Measurements from ENCODE around the gene SIDT2.
"Not testable (repeated sequence)": the region's sequence is repeated elsewhere in the genome, so short reads cannot be mapped to it uniquely, and the experiment has no call there.

Gene SIDT2

GRCh38 chr11:117178210-117179034, at the start of gene SIDT2:
TSS of gene SIDT2 (plus strand) at chr11:117178743. CDS start at chr11:117179264, 521 bp downstream.
- DNase-seq: peak; percentile 65 to 79

DNA sequence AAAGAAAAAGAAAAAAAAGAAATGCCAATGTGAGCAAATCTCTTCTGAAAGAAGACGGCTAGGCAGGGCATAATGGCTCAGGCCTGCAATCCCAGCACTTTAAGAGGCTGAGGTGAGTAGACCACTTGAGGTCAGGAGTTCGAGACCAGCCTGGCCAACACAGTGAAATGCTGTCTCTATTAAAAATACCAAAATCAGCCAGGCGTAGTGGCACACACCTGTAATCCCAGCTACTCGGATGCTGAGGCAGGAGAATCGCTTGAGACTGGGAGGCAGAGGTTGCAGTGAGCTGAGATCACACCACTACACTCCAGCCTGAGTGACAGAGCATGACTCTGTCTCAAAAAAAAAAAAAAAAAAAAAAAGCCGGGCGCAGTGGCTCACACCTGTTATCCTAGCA, 48.1 kb upstream of the SIDT2 start:
- DNase-seq: not testable (repeated sequence)

DNA sequence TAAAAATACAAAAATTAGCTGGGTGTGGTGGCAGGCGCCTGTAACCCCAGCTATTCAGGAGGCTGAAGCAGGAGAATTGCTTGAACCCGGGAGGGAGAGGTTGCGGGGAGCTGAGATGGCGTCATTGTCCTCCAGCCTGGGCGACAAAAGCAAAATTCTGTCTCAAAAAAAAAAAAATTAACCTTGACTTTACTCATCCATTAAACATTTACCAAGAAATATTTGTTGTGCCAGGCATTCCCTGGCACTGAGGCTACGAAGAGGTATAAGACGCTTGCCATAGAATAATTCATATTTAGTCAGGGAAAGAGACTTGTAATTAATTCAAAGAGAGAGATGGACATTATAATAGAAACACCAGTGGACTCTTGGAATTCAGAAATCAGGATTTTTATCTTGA, 47.7 kb upstream of the SIDT2 start:
- DNase-seq: no peak

DNA sequence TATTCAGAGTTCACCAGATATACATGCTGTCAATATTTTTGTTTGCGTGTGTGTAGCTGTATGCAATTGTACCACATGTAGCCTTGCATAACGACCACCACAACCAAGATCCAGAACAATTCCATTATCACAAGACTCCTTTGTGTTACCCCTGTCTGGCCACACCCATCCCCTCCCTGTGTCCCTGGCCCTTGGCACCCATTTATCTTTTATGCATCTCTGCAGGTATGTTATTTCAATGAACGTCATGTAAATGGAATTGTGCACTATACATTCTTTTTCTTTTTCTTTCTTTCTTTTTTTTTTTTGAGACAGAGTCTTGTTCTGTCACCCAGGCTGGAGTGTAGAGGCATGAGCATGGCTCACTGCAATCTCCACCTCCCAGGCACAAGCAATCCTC, 44.1 kb upstream of the SIDT2 start:
- DNase-seq: no peak

- DNase-seq: not testable (repeated sequence)
These were observed 43.6 kb upstream of the SIDT2 start for GRCh38 chr11:117134979-117135378.

DNA sequence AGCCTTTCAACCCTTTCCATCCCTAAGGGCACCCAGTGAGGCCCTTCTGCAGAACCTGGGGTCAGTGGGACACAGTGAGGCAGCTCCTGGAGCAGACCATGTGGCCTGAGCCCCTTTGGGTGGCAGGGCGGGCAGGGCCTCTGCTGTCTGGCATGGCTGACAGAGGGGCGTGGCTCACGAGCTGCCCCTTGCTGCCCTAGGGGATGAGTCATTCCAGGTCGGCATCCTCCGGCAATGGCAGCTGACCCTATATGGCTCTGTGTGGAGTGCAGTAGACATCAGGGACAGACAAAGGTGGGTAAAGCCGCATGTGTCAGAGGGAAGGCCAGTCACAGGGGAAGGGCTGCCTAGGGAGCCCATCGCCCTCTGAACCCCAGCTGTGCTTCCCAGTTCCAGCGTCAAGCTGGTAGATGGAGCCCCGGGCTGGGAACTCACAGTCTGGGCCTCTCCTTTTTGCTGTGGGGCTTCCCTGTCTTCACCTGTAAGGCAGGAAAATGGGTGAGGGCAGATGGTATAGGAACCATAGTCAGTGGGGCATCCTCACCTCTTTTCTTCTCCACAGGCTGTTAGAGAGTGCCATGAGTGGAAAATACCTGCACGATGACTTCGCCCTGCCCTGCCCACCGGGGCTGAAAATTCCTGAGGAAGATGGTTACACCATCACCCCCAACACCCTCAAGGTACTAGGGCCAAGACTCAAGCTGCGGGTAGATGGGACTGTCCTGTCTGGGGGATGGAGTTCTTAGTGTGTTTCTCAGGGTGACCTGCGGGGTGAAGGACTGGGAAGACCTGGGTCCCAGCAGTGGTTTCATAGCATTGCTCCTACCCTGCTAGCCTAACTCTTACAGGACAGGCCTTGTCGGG, 41.1 kb upstream of the SIDT2 start:
- DNase-seq: not testable (repeated sequence)

- no peak for DNase-seq
These were observed 35.2 kb upstream of the SIDT2 start for GRCh38 chr11:117143390-117143789.

DNA sequence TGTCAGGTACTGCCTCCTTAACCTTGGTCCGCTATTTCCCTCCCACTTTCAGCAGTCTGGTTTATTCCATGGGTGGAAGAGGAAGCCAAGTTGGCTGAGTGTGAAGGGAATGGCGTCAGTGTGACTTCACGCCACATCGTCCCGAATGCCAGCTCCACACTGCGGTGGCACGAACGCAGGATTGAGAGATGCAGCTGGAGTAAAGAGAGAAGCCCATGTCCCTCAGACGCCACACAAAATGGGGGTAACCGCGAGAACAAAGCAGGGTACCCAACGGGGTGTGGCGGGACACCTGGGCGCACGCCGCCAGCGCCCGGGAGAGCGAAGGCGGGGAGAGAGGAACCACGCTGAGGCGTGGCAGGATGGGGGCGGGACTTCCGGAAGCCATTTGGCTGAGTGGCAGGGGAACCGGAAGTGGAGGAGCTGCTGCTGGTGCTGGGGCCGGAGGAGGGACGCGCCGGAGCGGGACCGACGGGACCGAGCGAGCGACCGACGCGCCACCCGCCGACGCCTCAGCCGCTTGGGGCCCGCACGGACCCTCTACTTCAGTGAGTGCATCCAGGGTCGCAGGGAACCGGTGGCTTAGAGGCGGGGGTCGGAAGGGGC, 34.6 kb upstream of the SIDT2 start, which contains the start of gene PAFAH1B2:
Gene PAFAH1B2, plus strand, starts transcription at position 417 of the 606 bp plus-strand sequence. CDS start 8,161 bp downstream, outside the sequence.
- peak; percentile 85 to 87 for DNase-seq

GRCh38 chr11:117144477-117145392, 33.8 kb upstream of the SIDT2 start:
- DNase-seq: peak; percentile 58 to 59

- no peak for DNase-seq
These were observed 33.2 kb upstream of the SIDT2 start for GRCh38 chr11:117145393-117145761.

- no peak for DNase-seq
These were observed 32.0 kb upstream of the SIDT2 start for GRCh38 chr11:117146521-117146920.

DNA sequence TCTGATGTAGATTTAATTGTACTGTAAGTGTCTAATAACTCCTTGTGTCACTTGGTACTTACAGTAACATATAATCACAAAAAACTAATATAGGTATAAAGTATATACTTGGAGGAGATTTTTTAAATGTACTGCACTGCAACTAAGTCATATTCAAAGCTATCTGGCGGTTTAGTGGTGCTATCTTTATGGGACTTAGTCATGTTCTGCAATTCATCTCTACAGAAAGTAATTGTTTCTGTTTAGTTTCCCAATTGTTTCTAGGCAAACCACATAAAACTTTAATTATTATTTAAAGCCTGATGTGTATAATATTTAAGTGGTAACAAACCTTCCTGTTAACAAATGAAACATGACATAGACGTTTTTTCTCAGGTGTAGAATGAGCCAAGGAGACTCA, 26.5 kb upstream of the SIDT2 start:
- DNase-seq: no peak

DNA sequence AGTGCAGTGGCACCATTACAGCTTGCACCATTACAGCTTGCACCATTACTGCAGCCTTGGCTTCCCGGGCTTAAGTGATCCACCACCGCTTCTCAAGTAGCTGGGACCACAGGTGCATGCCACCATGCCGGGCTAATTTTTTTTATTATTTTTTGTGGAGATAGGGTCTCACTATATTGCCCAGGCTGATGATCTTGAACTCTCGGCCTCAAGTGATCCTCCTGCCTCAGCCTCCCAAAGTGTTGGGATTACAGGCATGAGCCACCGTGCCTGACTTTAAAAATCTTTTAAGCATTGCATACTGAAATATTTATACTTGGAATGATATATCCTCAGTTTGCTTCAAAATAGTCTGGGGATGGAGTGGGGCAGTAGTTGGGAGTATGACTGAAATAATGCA, 24.1 kb upstream of the SIDT2 start:
- no peak for DNase-seq

- no peak for DNase-seq
These were observed 21.0 kb upstream of the SIDT2 start for GRCh38 chr11:117157507-117157906.

- no peak for DNase-seq
These were observed 18.7 kb upstream of the SIDT2 start for GRCh38 chr11:117159892-117160291.

GRCh38 chr11:117160826-117161225, 17.7 kb upstream of the SIDT2 start:
- no peak for DNase-seq

DNA sequence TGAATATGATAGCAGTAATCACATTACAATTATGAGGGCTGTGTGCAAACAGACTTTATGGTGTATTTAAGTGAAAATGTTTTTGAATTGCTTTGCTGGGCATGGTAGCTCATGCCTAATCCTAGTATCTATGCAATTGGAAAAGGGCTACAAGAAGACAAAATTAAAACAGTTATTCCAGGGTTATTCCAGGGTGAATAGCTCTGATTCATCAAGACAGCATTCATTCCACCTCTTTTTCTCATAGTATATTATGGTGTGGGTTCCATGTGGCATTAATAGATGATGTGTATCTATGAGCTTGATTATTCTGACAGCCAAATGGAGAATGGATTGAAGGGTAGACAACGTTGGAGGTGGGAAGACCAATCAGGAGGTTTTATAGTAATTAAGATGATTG, 12.1 kb upstream of the SIDT2 start:
- DNase-seq: no peak

- no peak for DNase-seq
These were observed 8.8 kb upstream of the SIDT2 start for GRCh38 chr11:117169736-117170135.

- DNase-seq: no peak
These were observed 8.3 kb upstream of the SIDT2 start for GRCh38 chr11:117170210-117170609.

DNA sequence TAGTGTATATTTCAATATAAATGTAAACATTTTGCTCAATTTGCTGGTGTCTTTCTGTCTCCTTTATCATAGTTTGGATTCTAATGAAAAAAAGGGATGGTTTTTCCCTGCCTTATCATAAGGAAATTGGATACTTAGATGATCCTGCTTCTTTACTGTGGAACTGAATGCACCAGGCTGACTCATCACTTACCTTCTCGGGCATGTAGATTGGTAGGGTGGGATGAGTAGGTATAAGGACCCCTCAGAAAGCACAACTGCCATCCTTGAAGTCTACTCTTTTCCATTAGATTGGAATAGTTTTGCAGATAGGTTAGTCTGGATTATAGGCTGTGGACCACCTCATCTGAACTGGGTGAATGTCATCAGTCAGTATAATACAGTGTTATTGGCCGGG, 7.5 kb upstream of the SIDT2 start:
- DNase-seq: no peak

- no peak for DNase-seq
These were observed 7.0 kb upstream of the SIDT2 start for GRCh38 chr11:117171404-117172061.

Measured in bone marrow (tissue), 2 donors.